Suprapubic skin (tissue), 4 donors: ENCODE results near the gene FLT1.

Source experiments
- CTCF ChIP-seq, 2 donors: fragments of 200-600 bp in 1 of 2; fragments of 450-650 bp in 1 of 2; sonication (generic) in 1 of 2; IDR thresholded peaks; one replicate each; pipeline ENCODE4 v1.5.1; 2016 to 2019; ENCODE audit warnings: antibody characterized with exemption in 2 of 2, mild to moderate bottlenecking in 1 of 2, moderate library complexity in 1 of 2
- POLR2A ChIP-seq, 2 donors: fragments of 450-650 bp; IDR thresholded peaks; one replicate each; pipeline ENCODE4 v1.6.1; 2017; ENCODE audit warnings: antibody characterized with exemption in 2 of 2, mild to moderate bottlenecking in 2 of 2, moderate library complexity in 2 of 2
- POLR2AphosphoS5 ChIP-seq, 3 donors: sonication (generic); formaldehyde crosslinking; IDR thresholded peaks; one replicate each; pipeline ENCODE4 v1.6.1; 2017; ENCODE audit warnings: antibody characterized with exemption in 3 of 3

- TF ChIP-seq POLR2A (IDR thresholded peaks at IDR 0.05) (no peak), CTCF (IDR thresholded peaks at IDR 0.05) (no peak), POLR2AphosphoS5 (IDR thresholded peaks at IDR 0.05) (no peak)
These were observed 147.2 kb downstream of the FLT1 start for GRCh38 chr13:28347456-28348371.
